ENCODE data around the gene COL25A1. TPM values are rescaled to one million over a fixed set of nuclear protein-coding genes. Genes with fewer than 3 reads are reported as not detected.
"Not testable (repeated sequence)": the region's sequence is repeated elsewhere in the genome, so short reads cannot be mapped to it uniquely, and the experiment has no call there.

Gene COL25A1
- total RNA-seq, 1 donor from 2014 or later: 1.00 TPM

GRCh38 chr4:109147135-109147534, 155.3 kb downstream of the COL25A1 start:
- intact Hi-C loops (cut with DNase I): no loop called here
- DNase-seq (ENCODE audit: low spot score): no peak

GRCh38 chr4:109146499-109146898, 156.0 kb downstream of the COL25A1 start:
- no peak for DNase-seq (ENCODE audit: low spot score)
- intact Hi-C loops (cut with DNase I): no loop called here

GRCh38 chr4:109138125-109138524, 164.3 kb downstream of the COL25A1 start:
- intact Hi-C loops (cut with DNase I); DNase-seq (ENCODE audit: low spot score): not testable (repeated sequence)

- intact Hi-C loops (cut with DNase I): no loop called here
- DNase-seq (ENCODE audit: low spot score): no peak
Measured at GRCh38 chr4:109134921-109135320, 167.5 kb downstream of the COL25A1 start.

- intact Hi-C loops (cut with DNase I): no loop called here
- no peak for DNase-seq (ENCODE audit: low spot score)
Measured at GRCh38 chr4:109134268-109134667, 168.2 kb downstream of the COL25A1 start.

GRCh38 chr4:109131559-109131958, 170.9 kb downstream of the COL25A1 start:
- intact Hi-C loops (cut with DNase I): no loop called here
- no peak for DNase-seq (ENCODE audit: low spot score)

GRCh38 chr4:109128589-109128988, 173.9 kb downstream of the COL25A1 start:
- DNase-seq (ENCODE audit: low spot score): no peak
- intact Hi-C loops (cut with DNase I): no loop called here

- DNase-seq (ENCODE audit: low spot score): no peak
- intact Hi-C loops (cut with DNase I): no loop called here
Measured at GRCh38 chr4:109127866-109128265, 174.6 kb downstream of the COL25A1 start.

- no peak for DNase-seq (ENCODE audit: low spot score)
- intact Hi-C loops (cut with DNase I): no loop called here
Measured at GRCh38 chr4:109126856-109127255, 175.6 kb downstream of the COL25A1 start.

GRCh38 chr4:109125084-109125483, 177.4 kb downstream of the COL25A1 start:
- DNase-seq (ENCODE audit: low spot score): no peak
- intact Hi-C loops (cut with DNase I): no loop called here

- no peak for DNase-seq (ENCODE audit: low spot score)
- intact Hi-C loops (cut with DNase I): no loop called here
Measured at GRCh38 chr4:109123951-109124350, 178.5 kb downstream of the COL25A1 start.

- intact Hi-C loops (cut with DNase I): no loop called here
- no peak for DNase-seq (ENCODE audit: low spot score)
Measured at GRCh38 chr4:109121561-109121960, 180.9 kb downstream of the COL25A1 start.

- DNase-seq (ENCODE audit: low spot score): no peak
- intact Hi-C loops (cut with DNase I): no loop called here
Measured at GRCh38 chr4:109119852-109120251, 182.6 kb downstream of the COL25A1 start.

- intact Hi-C loops (cut with DNase I): no loop called here
- DNase-seq (ENCODE audit: low spot score): no peak
Measured at GRCh38 chr4:109118635-109119034, 183.8 kb downstream of the COL25A1 start.

GRCh38 chr4:109114501-109114900, 188.0 kb downstream of the COL25A1 start:
- intact Hi-C loops (cut with DNase I): no loop called here
- no peak for DNase-seq (ENCODE audit: low spot score)

- intact Hi-C loops (cut with DNase I): no loop called here
- DNase-seq (ENCODE audit: low spot score): no peak
Measured at GRCh38 chr4:109113521-109113920, 188.9 kb downstream of the COL25A1 start.

- no peak for DNase-seq (ENCODE audit: low spot score)
- intact Hi-C loops (cut with DNase I): no loop called here
Measured at GRCh38 chr4:109111031-109111430, 191.4 kb downstream of the COL25A1 start.

- intact Hi-C loops (cut with DNase I); DNase-seq (ENCODE audit: low spot score): not testable (repeated sequence)
Measured at GRCh38 chr4:109108215-109108614, 194.2 kb downstream of the COL25A1 start.

GRCh38 chr4:109094056-109094455, 208.4 kb downstream of the COL25A1 start:
- no peak for DNase-seq (ENCODE audit: low spot score)
- intact Hi-C loops (cut with DNase I): no loop called here

- DNase-seq (ENCODE audit: low spot score): no peak
Measured at GRCh38 chr4:109091727-109092409, 210.6 kb downstream of the COL25A1 start.

GRCh38 chr4:109083911-109084310, 218.5 kb downstream of the COL25A1 start:
- DNase-seq (ENCODE audit: low spot score): no peak

More at GRCh38 chr4:109091727-109092409, 210.6 kb downstream of the COL25A1 start:
- intact Hi-C loops (cut with DNase I): no loop called here

GRCh38 chr4:109079731-109080130, 222.7 kb downstream of the COL25A1 start:
- intact Hi-C loops (cut with DNase I): no loop called here
- no peak for DNase-seq (ENCODE audit: low spot score)

More at GRCh38 chr4:109083911-109084310, 218.5 kb downstream of the COL25A1 start:
- intact Hi-C loops (cut with DNase I): no loop called here

Measured in cardiac septum (tissue), 1 donor.